IPS DF 19.7 (cell line): ENCODE results near the gene RNF6.

Source experiments
- DNase-seq: peaks from one replicate; pipeline ENCODE4 v3.0.0-alpha.2; 2013; ENCODE audit warnings: low read depth, low spot score

Gene RNF6

DNA sequence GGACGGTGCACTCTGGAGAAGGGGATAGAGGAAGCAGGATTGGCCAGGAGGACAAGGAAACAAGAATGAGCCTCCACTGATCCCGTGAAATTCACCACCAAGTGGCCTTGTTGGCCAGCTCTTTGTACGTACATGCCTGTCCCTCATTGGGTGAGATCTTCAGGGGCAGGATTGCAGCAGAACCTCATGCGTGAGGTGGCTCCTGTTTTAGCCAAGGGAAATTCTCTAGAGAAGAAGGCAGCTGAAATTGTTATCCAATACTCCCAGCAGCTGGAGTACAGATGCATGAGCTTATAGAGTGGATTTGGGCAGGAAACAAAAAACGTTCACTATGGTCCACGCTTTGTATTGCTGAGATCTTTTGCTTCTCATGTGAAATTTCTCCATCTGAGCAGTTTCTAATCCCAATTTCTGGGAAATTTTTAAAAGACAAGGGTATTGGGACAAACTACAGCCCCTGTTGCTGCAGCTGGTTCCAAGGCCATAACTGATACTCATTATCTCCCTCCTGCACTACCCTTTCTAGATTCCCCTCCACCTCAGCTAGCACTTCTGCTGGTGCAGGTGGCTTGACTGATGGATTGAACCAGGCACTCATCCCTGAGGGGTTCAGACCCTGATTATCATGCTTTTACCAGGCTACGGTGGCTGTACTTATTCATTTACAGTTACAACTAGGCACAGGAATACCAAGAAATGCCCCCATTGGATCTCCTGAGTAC, 3.9 kb upstream of the RNF6 start:
- DNase-seq, result no peak

DNA sequence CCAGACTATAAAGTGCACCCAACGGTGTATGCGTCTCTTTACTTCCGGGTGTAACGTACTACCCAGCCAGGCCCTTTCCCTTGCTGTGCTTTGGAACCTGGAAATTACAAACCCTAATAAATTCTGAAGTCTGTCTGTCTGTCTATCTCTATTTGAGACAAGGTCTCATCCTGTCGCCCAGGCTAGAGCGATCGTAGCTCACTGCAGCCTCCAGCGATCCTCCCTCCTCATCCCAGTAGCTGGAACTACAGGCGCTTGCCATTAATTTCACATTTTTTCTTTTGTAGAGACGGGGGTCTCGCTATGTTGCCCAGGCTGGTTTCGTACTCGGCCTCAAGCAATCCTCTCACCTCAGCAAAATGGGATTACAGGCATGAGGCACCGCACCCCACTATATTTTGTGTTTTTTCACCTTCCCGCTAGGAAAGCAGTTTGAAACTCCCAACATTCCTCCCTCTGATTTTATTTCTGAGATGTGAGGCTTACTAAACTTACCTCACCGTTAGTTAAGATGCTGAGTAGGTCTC, 469 bp upstream of the RNF6 start:
- no peak for DNase-seq

DNA sequence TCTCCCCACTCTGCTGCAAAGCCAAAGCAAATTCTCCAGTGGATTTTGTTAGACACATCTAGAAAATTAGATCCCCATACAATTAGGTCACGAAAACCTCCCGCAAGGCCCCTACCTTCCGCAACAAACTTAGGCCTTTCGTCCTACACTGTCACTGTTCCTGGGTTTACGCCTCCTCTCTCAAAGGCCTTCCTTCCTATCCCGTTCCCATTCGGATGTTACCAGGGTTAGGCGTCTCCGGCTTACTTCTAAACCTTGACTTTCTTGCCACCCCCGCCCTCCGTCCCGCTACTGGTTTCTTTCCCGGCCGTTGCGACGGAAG, 754 bp downstream of the RNF6 start:
- peak; percentile 9 for DNase-seq

DNA sequence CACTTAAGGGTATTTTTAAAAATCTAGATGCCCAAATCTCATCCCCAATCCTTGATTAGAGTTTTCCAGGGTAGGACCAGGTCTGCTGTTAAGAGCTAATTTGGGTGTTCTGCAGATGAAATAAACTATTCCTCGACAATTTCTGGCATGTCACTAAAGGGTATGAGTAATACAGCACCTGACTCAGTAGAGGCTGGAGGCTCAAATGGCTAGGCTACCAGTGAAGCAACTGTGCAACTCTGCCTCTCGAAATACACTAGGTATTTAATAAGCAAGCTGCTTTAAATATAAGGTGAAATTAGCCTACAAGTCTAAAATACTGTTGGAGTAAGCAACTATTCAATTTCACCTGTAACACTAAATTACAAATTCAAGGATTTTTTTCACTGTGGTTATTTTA, 1.5 kb downstream of the RNF6 start:
- DNase-seq, result no peak

DNA sequence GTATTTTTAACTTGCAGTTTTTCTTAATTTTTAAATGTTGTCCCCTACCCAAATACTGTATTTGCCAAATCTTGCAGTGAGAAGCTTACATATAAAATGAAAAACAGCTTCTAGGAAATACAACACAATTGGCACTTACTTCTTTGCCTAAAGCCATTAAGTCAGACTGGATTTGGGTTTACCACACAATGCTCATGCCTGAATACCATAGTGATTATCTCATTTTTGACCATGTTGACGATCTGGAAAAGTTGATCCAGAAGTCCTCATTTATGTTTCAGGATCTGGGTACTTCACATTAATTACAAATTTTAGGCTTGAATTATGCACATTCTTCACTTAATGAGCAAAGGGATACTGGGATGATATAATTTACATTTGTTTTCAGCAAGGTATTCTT, 2.4 kb downstream of the RNF6 start:
- no peak for DNase-seq

DNA sequence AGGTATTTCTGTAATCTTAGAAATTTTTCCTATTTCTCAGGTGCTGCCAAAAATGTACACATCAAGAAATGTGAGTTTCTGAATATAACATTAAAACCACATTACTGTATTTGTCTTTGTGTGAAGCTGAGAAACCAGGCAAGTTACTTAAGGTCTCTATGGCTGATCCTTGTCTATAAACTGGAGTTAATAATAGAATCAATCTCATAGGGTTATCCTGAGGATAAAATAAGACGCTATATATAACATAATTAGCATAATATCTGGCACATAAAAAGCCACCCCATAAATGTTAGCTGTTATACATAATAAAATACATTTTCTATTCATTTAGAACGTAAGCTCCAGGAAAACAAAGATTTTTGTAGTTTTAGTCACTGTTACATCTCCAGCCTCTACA, 6.1 kb downstream of the RNF6 start:
- DNase-seq, result no peak

DNA sequence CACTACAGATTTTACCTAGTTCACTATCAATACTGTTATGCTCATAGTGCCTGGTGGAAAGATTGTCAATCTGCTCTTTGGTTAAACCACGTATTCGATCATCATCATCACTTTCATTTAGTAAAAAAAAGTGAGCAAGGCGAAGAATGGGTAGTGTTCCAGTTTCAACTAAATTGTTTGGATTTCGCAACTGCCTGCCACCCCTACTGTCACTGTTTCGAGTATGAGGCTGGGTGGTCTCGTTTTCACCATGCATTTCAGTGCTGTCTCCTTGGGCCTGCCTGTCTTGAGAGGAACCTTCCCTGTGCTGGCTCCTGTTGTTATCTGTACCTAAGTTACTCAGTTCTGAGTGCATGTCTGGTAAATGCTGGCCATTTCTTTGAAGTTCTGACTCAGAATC, 8.1 kb downstream of the RNF6 start:
- DNase-seq, result no peak

DNA sequence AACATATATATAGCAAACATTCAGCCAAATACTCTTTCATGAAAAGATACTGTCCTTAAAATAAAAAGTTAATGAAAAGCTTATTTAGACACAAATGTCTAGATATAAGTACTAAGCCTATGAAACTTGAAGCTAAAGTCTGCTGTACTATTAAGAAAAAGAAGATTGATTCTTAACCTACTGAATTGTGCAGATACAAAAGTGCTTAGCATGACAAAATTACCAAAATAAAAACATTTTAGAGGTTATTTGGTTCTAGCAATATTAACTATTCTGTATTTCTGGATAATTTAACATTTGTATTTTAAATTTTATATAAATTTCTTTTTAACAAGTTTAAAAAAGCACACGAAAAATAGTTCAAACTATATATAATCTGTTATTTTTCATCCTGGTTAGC, 8.8 kb downstream of the RNF6 start:
- no peak for DNase-seq

DNA sequence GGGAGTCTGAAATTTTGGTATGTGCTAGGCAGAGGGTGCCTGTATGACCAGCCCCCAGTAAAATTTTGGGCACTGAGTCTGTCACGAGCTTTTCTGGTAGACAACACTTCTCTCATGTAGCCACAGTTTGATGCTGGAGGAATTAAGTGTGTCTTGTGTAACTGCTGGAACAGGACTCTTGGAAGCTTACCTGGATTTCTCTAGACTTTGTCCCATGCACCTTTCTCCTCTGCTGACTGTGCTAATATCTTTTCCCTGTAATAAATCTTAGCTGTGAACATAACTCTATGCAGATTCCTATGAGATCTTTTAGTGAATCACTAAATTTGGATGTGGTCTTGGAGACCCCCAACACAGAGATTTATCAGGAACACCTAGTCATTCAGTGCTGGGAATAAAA, 13.8 kb downstream of the RNF6 start:
- no peak for DNase-seq

DNA sequence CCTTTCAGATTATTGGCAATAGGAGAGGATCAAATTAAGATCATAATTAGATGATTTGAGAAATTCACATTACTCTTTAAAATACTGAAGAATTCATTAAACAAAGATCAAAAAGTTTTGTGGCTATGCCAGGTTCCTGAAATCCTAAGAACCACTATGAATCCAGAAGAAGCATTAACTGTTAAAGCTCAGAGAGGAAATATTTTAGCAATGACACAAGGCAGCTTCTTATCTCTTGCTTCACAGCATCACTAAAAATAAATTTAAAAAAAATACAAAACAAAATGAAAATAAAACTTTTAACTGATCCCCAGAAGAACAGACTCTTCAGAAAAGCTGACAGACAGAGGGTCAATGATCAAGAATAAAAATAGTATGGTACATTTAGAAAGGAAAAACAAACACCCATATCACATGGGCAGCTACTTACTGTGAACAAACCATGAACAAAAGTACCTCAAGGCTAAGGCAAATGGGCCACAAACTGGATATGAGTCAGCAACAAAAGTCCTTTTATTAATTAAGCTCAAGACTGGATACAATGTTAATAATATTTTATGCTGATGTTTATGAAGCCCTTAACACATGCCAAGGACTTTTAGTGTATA, 19.6 kb downstream of the RNF6 start:
- DNase-seq, result no peak

DNA sequence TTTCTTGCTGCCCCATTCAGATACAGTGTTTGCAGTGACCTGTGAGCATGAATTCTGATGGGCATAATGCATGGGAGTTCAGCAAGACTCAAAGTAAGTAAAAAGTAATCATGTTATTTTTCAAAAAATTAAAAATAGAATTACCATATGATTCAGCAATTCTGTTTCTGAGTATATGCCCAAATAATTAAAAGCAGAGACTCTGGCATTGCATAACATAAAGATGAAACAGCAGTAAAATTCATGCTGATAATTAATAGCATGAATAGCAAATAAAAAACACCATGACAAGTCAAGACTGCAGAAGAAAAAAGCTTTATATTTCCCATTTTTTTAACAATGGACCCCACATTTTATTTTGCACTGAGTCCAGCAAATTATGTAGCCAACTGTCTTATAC, 21.3 kb downstream of the RNF6 start:
- no peak for DNase-seq

DNA sequence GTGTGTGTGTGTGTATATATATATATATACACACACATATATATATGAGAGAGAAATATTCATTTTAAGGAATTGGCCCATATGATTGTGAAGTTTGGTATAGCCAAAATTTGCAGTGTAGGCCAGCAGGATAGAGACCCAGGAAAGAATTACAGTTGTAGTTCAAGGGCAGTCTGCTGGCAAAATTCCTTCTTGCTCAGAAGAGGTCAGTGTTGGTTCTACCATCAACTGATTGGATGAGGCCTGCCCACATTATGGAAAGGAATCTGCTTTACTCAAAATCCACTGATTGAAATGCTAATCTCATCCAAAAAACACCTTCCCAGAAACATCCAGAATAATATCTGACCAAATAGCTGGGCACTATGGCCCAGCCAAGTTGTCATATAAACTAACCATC, 24.0 kb downstream of the RNF6 start:
- DNase-seq, result no peak

DNA sequence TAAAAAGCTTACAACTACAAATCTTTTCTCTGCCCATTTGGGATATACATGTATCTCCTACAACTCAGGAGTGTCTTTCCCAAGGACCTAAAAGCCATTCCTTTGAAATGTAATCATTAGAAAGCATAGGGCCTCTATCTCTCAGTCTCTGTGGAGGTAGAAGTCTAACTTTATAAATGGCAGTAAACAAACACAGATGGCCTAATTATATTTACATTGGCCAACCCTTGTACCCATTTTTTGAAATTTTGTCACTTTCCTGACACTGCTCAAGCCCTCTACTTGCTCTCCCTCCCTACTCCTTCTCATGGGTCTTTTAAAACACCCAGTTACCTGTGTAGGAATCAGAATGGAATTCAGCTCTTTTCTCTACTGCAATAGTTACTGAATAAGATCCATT, 24.8 kb downstream of the RNF6 start:
- DNase-seq, result no peak

DNA sequence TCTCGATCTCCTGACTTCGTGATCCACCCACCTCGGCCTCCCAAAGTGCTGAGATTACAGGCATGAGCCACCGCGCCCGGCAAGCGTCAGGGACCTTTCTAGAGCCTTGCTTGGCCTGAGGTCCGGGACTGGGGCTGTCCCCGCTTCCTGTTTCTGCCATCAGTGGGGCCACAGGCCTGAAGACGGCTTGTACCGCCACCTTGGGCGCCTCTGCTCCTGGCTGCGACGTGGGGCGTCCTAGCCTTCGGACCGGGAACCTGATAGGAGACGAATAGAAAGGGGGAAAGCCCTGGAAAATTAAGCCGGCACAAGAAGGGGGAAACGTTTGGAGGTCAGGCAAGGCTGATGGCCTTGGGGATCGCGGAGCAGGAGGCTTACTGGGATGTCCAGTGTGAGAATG, 35.1 kb downstream of the RNF6 start:
- no peak for DNase-seq

DNA sequence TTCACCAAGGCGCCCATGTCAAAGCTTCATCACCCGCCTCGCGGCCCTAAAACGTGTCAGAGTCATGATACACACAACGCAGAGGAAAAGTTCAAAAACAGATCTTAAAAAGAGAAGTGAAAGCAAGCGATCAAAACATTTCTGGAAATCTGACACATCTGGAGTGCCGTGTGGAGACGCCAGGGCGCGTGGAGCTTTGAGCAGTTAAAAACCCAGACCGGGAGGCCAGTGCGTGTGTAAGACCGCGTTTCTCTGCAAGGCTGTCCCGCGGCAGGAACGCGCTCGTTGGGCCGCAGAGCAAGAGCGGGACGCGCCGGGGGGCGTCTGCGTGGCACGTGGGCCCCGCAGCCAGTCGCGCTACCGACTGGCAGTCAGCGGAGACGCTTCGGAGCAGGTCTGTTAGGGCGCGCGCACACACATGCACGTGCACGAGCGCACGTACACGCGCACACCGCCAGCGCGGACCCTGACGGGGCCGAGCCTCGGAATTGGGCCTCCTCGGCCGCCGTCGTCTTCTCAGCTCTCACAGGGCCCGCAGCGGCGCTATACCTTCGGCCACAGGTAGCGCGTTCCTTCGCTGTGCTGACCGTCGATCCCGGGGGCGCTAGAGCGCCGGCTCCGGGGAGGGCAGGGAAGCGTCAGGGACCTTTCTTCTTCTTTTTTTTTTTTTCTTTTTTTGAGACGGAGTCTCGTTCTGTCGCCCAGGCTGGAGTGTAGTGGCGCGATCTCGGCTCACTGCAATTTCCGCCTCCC, 35.8 kb downstream of the RNF6 start:
- peak; percentile 89 for DNase-seq

DNA sequence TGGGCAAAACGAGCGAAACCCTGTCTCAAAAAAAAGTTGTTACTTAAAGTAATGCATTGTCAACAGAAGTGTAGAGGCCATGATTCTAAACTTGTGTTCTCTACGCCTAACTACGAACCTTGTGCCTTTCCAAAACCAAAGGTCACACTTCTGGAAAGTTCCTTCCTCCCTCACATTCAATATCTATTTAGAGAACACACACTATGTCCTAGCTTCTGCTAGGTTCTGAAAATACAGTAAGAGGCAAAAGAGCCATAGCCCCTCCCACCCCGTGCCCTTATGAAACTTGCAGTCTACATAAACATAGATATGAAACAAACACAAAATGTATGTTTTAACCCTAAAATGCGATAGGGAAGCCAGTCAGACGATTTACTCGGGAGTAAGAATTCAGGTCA, 36.4 kb downstream of the RNF6 start:
- no peak for DNase-seq

DNA sequence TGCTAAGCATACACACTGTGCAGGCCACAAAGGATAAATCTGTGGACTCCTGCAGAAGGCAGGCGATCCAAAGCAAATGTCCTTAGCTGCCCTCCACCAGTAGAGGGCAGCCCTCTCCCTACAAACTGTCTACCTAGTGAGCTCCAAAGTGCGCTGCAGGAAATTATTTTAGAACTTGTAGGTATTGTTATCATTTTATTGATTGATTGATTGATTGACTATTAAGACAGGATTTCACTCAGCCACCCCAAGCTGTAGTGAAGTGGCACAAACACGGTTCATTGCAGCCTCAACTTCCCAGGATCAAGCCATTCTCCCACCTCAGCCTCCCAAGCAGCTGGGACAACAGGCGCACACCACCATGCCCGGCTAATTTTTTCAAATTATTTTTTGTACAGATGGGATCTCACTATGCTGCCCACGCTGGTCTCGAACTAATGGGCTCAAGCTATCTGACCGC, 37.3 kb downstream of the RNF6 start:
- DNase-seq, result no peak

DNA sequence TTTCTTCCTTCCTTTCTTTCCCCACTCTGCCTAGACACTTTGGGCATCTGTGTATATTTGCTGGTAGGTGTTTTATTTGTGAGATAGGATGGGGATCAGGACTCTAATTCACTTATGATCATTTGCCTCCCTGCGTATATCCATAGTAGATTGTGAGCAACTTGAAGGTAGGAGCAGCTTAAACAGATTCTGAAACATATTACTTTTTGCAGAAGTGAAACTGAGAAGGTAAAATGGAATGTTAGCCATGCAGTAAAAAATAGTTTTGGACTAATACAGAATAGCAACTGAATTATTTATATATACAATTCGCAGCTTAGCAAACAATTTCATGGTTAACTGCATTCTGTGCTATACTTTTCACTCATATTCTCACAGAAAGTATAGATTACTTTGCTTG, 38.7 kb downstream of the RNF6 start:
- DNase-seq, result no peak

DNA sequence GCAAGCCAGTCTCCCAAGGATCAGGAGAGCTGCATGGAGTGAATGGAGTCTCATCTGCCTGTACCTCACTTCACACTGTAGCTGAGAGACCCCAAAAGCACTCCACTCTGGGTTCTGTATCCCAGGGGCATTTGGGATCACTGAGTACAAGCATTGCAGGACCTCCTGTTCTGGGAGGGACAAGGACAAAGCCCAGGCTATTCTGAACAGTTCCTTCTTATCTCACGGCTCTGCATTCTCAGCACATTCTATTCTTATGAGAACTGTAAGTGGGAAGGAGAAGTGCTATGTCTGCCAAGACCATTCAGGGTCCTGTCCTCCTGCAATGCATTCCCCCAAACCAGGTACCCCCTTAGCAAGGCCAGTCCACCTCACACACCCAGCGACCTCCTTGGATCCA, 42.8 kb downstream of the RNF6 start:
- no peak for DNase-seq

DNA sequence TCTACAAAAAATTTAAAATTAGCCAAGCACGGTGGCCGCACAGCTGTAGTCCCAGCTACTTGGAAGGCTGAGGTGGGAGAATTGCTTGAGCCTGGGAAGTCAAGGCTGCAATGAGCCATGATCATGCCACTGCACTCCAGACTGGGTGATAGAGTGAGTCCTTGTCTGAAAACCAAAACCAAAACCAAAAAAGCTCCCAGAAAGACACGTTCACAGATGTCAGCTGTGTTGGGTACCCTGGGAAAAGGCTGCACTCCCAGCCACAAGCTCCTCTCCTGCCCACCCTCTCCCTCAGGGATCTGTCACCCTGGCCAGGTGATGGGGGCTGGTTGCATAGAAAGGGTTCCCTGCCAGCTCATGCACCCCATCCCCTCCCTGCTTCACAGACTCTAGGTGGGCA, 53.3 kb downstream of the RNF6 start:
- DNase-seq, result no peak

DNA sequence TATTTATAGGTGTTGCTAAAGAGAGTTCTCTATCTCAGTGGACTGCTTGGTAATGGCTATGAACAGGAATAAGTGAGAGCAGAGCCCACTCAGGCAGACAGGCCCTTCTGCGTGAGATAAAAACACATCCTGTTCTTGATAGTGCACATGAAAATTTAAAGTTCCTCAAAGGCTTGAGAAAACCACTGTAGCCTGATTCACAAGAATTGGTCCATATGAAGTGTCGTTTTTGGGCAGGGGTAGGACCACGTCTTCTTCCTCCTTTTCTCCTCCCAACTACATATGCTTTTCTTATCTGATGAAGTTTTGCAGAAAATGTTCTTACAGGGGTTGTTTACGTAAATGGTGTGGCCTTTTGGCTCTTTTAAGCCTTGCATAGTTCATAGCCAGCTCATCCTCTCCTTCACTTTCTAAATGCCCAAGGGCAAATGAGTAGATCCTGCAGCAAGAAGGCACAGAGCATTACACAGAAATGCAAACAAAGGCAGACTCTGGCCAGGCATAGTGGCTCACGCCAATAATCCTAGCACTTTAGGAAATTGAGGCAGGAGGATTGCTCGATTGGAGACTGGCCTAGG, 53.8 kb downstream of the RNF6 start:
- DNase-seq, result no peak

DNA sequence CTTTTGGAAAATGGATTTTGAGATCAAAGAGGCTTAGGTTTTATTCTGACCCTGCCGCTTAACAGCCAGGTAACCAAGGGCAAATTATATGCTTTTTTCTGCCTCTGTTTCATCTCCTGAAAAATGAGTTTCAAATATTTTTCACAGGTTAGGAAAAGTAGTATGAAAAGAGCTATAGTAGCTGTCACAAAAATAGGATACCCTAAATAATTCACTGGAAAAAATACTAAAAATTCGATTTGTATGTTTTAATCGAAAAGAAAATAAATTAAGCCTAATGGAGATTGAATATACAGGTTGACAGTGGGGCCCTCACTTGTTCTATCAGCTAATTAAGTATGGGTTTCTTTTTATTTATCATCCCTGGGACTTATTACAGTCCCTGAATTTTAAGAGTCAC, 58.3 kb downstream of the RNF6 start:
- DNase-seq, result no peak
